Thyroid gland (tissue), 4 donors: ENCODE results near the gene DELE1.

Experiments
- CTCF ChIP-seq, 6 experiments: fragments of 200-600 bp in 3 of 6; fragments of 450-650 bp in 3 of 6; sonication (generic) in 3 of 6; IDR thresholded peaks; one replicate each; pipeline ENCODE4 v1.5.1; 2016 to 2019; ENCODE audit warnings: antibody characterized with exemption in 6 of 6, mild to moderate bottlenecking in 2 of 6, inconsistent platforms in 1 of 6, moderate library complexity in 1 of 6
- POLR2A ChIP-seq, 2 donors: fragments of 450-650 bp; IDR thresholded peaks; one replicate each; pipeline ENCODE4 v1.6.1; 2017; ENCODE audit warnings: antibody characterized with exemption in 2 of 2, mild to moderate bottlenecking in 2 of 2, moderate library complexity in 1 of 2

DNA sequence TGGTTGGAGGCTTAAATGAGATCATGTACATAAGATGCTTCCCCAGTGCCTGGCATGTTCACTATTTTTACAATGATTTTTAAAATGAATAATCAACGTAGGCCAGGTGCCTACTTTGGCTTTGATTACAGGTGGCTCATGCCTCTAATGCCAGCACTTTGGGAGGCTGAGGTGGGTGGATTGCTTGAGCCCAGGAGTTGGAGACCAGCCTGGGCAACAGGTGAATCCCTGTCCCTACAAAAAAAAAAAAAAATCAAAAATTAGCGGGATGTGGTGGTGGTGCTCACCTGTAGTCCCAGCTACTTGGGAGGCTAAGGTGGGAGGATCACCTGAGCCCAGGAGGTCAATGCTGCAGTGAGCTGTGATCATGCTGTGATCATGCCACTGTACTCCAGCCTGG lies 25.1 kb downstream of the DELE1 start:
- TF ChIP-seq CTCF (IDR thresholded peaks at IDR 0.05) (no peak), POLR2A (IDR thresholded peaks at IDR 0.05) (no peak)
